NB4 (cell line): ENCODE data around the gene OR52I1.

Experiments
- DNase-seq: peaks from one replicate; pipeline ENCODE4 v3.0.0; 2010; ENCODE audit warnings: low read depth
- H3K4me3 ChIP-seq: one replicate; pipeline ENCODE4 v1.5.1; 2011; ENCODE audit warnings: mild to moderate bottlenecking, low read depth, low read length, moderate library complexity
- MYC ChIP-seq: IDR thresholded peaks from 2 replicates; pipeline ENCODE4 v1.6.1; 2011; ENCODE audit warnings: low read depth, low read length
- POLR2A ChIP-seq: IDR thresholded peaks from 2 replicates; pipeline ENCODE4 v1.6.1; 2011; ENCODE audit warnings: mild to moderate bottlenecking; ENCODE audit not compliant: insufficient read length; ENCODE audit errors: extremely low read depth
- TF ChIP-seq, protein P1 (sequence below): IDR thresholded peaks from 2 replicates; pipeline ENCODE4 v1.6.1; 2011; ENCODE audit warnings: low read depth, low read length
- TF ChIP-seq, protein P2 (sequence below): IDR thresholded peaks from one replicate; pipeline ENCODE4 v1.5.1; 2012; ENCODE audit warnings: low read depth, low read length

Gene OR52I1

DNA sequence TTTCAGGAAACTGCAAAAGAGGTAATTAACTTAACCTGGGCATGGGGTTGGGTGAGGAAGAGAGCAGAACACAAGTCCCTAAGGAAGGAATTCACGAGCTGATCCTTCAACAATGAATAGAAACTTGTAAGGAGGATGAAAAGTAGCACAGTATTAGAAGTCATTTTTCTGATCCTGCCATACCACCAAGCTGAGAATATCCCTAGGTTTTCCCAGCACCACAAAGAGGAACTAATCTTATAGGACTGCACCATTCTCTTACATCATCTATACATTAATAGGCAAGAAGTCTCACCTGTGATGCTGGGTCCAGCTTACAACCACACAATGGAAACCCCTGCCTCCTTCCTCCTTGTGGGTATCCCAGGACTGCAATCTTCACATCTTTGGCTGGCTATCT lies at the start of gene OR52I1:
OR52I1 (plus strand) TSS at position 301 of the 400 bp plus-strand sequence; CDS start at position 301, 0 bp downstream.
- TF ChIP-seq, protein P1, sequence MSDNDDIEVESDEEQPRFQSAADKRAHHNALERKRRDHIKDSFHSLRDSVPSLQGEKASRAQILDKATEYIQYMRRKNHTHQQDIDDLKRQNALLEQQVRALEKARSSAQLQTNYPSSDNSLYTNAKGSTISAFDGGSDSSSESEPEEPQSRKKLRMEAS: no peak
- no peak for TF ChIP-seq MYC
- TF ChIP-seq, protein P2, sequence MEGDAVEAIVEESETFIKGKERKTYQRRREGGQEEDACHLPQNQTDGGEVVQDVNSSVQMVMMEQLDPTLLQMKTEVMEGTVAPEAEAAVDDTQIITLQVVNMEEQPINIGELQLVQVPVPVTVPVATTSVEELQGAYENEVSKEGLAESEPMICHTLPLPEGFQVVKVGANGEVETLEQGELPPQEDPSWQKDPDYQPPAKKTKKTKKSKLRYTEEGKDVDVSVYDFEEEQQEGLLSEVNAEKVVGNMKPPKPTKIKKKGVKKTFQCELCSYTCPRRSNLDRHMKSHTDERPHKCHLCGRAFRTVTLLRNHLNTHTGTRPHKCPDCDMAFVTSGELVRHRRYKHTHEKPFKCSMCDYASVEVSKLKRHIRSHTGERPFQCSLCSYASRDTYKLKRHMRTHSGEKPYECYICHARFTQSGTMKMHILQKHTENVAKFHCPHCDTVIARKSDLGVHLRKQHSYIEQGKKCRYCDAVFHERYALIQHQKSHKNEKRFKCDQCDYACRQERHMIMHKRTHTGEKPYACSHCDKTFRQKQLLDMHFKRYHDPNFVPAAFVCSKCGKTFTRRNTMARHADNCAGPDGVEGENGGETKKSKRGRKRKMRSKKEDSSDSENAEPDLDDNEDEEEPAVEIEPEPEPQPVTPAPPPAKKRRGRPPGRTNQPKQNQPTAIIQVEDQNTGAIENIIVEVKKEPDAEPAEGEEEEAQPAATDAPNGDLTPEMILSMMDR: no peak
- no peak for TF ChIP-seq POLR2A
- H3K4me3 ChIP-seq: no peak within 1 kb of the TSS
- DNase-seq: no peak

- no peak within 1 kb of the TSS for H3K4me3 ChIP-seq
- TF ChIP-seq, protein P1: no peak
- DNase-seq: no peak
These were observed 48.9 kb upstream of the OR52I1 start, which contains the start of gene OR52M1 for GRCh38 chr11:4544891-4545290. TSS of gene OR52M1 (plus strand) at chr11:4545191. CDS start at chr11:4545191, 0 bp downstream.

- no peak overlapping the region for H3K4me3 ChIP-seq
- TF ChIP-seq, protein P1: no peak
- TF ChIP-seq POLR2A (no peak), MYC (no peak)
- TF ChIP-seq, protein P2: no peak
- DNase-seq: no peak
These were observed 47.0 kb upstream of the OR52I1 start for GRCh38 chr11:4546878-4547277.

DNA sequence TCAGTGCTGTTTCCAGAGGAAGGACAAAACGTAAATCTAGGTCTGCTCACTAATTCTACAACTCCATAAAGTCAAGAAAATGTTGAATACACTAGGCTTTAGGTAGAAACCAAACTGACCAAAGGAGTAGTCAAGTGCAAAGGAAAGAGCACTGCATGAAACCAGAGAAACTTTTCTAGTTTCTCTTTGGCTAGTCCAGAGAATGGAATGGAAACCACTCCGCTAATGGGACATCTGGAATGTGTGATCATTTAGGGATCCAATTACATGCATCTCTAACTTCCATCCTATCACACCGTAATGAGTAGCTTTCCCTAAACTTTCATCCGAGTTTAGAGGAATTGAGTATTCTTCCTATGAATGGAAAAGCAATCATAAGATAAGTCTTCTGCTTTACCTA lies 46.4 kb upstream of the OR52I1 start:
- TF ChIP-seq, protein P1: no peak
- TF ChIP-seq POLR2A (no peak), MYC (no peak)
- TF ChIP-seq, protein P2: no peak
- DNase-seq: no peak
- H3K4me3 ChIP-seq: no peak overlapping the region

GRCh38 chr11:4551346-4551979 lies 42.4 kb upstream of the OR52I1 start:
- TF ChIP-seq, protein P2: peak; percentile 50
- TF ChIP-seq MYC: no peak
- TF ChIP-seq, protein P1: no peak
- TF ChIP-seq POLR2A: no peak
- peak; percentile 32 for DNase-seq
- no peak overlapping the region for H3K4me3 ChIP-seq

GRCh38 chr11:4559527-4560440 lies 34.1 kb upstream of the OR52I1 start:
- TF ChIP-seq, protein P1: no peak
- TF ChIP-seq POLR2A (no peak), MYC (no peak)
- TF ChIP-seq, protein P2: no peak
- no peak for DNase-seq
- no peak overlapping the region for H3K4me3 ChIP-seq
